ENCODE measurements around the gene DCPS.
"Not testable (repeated sequence)": the region's sequence is repeated elsewhere in the genome, so short reads cannot be mapped to it uniquely, and the experiment has no call there.

The DCPS gene

GRCh38 chr11:126290887-126291286 is 13.0 kb upstream of the DCPS start:
- DNase-seq (ENCODE audit: low spot score): no peak

DNA sequence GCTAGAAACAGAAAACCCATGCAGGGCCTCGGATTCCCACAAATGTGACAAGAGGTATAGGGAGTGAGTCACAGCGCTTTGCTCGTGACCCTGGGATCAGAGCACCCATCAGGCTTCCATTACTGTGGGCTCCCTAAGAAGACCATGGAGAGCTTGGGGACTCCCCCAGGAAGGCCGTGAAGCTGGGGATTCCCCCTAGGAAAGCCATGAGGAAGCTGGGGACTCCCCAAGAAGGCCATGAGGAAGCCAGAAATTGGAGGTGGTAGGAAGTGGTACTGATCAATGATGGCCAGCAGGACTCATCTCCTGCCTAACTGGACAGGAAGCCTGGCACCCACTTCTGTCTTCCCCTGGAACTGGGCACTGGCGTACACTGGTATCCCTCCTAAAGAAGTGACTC is 10.1 kb upstream of the DCPS start:
- no peak for DNase-seq (ENCODE audit: low spot score)

DNA sequence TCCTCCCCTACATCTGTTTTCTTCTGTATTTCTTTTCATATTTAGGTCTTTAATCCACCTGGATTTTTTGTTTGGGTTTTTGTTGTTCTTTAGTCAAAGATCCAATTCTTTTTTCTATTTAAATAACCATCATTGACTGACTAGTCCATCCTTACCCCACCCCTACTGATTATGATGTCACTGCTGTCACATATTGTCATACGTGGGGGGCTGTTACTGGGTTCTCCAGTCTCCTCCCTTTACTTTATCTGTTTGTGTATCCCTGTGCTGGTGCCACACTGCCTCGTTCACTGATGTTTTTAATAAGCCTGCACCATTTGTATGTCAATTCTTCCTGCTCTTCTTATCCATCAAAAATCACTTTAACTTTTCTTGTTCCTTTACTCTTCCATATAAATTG is 6.9 kb upstream of the DCPS start:
- no peak for DNase-seq (ENCODE audit: low spot score)

DNA sequence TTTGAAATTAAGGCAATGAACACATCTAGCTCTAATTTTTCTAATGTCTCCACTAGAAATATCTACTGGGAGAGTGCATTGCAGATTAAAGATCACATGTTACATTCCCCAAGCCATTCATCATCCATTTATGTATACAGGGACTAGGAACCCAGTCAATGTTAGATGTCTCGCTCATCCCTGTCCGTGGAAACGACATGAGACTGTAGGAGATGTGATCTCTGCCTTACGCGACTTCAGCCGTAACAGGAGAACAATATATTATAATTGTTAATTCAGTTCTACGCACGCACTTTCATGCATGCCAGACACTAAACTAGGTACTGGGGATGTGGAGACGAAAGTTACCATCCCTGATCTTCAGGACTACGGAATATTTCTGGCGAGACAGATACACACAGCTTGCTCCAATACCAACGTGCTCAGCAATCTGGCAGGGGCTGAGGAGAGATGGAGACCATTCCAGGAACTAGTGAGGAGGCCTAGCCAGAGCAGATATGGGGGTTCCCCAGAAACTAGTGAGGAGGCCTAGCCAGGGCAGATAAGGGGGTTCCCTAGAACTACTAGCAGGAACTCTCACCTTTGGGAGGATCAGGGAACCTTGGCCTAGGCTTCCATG is 706 bp downstream of the DCPS start:
- no peak for DNase-seq (ENCODE audit: low spot score)

DNA sequence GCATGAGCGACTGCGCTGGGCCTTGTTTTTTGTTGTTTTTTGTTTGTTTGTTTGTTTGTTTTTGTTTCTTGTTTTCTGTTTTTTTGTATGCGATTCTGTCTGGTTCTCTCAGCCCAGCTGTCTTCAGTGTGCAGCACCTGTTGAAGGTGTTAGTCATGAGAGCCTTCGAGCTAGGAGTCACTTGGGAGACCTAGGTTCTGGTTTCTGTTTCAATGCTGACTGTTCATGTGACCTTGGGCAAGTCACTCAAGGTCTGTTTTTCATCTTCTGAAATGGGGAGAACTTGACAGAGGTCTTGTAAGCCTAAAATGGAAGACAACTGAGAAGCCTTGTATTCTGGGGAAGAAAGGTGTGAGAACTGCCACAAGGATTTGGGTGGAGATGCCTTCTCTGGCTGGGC is 1.8 kb downstream of the DCPS start:
- DNase-seq (ENCODE audit: low spot score): peak; percentile 47

GRCh38 chr11:126307706-126308105 is 3.8 kb downstream of the DCPS start:
- peak; percentile 71 for DNase-seq (ENCODE audit: low spot score)

DNA sequence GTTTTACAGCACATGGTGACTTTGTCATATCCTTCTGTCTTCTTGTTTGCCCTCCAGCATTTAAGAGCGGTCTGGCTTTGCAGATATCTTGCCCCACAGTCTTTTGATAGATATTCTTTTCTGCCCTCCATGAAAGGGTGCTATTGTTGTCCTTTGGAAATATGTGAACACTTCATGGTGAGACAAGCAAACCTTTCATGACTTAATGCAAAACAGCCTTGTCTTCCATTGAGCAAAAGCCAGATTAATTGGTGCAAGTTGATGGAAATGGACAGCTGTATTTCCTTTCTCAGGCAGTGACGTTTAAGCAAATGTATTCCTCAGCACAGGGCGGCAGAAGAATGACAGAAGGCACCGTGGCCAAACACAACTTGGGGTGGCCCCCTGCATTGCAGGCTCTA is 4.4 kb downstream of the DCPS start:
- no peak for DNase-seq (ENCODE audit: low spot score)

GRCh38 chr11:126308771-126309170 is 4.9 kb downstream of the DCPS start:
- not testable (repeated sequence) for DNase-seq (ENCODE audit: low spot score)

- DNase-seq (ENCODE audit: low spot score): peak; percentile 76
Measured at GRCh38 chr11:126310200-126310991, 6.5 kb downstream of the DCPS start.

DNA sequence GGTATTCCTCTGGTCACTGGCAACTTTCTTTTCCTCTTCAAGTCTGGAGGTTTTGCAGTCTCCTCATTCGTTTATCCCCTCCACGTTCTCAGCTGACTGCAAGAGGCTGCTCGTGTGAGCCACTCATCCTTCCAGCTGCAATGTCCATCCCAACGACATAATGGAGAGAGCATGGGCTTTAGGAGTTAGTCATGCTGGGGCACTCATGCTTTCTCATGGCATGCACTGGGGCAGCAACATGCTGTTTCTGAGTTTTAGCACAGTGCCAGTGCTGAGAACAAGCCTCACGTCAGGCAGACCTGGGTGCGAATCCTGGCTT is 7.1 kb downstream of the DCPS start:
- DNase-seq (ENCODE audit: low spot score): no peak

- no peak for DNase-seq (ENCODE audit: low spot score)
Measured at GRCh38 chr11:126311401-126312291, 7.8 kb downstream of the DCPS start.

DNA sequence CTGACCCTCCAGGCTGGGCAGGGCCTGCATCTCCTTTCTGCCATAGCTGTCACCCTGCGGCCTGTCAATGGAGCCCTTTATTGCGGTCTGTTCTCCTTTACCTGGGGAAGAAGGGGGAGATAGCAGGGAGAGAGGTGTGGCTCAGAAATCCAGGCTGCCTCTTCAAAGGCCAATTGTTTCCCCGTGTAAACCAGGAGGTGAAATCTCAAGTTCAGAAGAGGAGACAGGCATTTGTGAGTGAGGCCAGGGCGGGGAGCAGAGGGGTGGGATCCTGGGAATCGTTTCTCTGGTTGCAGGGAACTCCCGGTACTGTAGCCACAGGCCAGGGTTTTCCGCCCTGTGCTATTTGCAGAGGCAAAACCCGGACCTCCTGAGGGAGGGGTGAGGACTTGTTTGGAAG is 9.1 kb downstream of the DCPS start:
- no peak for DNase-seq (ENCODE audit: low spot score)

DNA sequence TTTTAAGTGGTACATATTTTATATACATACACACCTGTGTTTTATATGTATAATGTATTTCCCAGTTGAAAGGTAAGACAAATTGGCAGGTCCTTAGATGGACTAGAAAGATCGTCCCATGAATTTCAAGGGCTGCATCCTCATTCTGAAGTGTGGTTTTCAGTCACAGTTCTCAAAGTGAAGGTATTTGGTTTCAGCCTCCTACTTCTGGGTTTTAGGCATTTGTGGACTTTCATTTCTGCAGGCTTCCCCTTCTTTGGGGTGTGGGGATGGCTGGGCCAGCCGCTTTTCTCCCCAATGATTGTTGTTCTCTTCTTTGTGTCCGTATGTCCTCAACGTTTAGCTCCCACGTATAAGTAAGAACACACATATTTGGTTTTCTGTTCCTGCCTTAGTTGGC is 10.0 kb downstream of the DCPS start:
- no peak for DNase-seq (ENCODE audit: low spot score)

- no peak for DNase-seq (ENCODE audit: low spot score)
Measured at GRCh38 chr11:126317432-126317755, 13.5 kb downstream of the DCPS start.

DNA sequence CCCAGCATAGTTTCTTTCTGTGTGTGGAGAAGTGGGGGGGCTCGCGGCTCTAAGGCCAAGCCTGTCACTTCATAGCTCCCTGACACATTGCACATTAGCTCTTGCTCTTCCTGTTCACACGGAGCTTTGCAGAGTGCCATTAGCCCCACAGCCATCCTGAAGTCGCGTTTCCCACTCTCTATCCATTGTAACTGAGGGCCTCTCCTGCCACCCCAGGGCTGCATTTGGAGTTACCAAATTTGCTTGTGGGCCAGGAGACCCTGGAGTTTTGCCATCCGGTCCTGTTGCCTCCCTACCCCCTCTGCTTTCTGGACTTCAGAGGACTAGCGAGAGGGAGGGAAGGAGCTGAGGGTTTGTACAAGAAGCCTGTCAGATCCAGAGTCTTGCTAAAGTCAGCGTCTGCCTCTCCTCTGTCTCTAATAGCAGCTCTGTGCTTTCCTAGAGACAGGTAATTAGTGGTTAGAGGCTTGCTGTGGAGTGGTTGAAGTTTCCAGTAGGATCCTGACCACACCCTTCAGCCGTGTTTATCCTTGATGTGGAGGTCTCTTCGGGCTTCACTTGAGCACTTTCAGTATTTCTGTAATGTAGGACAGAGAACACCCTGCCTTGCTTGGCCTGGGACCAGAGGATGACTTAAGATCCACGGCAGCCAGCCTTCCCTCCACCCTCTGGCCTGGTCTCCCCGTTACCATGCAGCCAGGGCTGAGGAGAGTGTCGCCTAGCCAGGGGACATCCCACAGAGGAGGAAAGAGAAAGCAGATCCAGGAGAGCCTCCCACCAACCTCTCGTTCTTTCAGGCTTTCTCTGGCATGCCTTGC is 14.1 kb downstream of the DCPS start:
- DNase-seq (ENCODE audit: low spot score): no peak

GRCh38 chr11:126318574-126319373 is 14.9 kb downstream of the DCPS start:
- DNase-seq (ENCODE audit: low spot score): peak; percentile 17

- DNase-seq (ENCODE audit: low spot score): no peak
Measured at GRCh38 chr11:126319374-126319740, 15.5 kb downstream of the DCPS start.

GRCh38 chr11:126322996-126323395 is 19.1 kb downstream of the DCPS start:
- no peak for DNase-seq (ENCODE audit: low spot score)

DNA sequence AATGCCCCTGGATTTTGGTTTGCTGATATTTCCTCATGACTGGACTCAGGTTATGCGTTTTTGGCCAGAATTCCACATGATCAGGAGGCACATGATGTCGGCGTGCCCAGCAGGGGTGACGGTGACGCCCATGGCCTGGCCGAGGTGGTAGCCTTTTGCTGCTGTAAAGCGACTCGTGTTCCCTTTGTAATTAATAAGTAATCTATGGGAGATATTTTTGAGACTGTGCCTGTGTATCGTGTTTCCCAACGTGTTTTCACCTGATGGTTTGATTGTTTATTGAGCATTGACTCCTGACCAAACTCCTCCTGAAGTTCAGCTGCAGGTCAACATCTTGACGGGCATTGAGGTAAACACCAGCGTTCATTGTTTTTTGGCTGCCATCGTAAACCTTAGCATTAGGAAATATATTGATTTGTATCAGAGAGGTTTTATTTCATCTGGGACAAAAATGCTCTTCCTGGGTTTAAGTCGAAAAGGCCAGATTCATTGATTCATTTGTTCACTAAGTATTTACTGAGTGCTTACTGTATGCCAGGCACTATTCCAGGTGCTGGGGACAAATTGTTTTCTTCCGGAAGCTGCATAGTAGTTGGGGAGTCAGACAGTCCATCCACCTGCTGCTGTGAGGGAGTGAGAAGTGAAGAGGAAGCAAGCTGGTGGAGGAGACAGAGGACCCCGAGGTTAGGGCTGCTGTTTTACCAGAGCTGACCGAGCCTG is 23.6 kb downstream of the DCPS start:
- DNase-seq (ENCODE audit: low spot score): no peak

DNA sequence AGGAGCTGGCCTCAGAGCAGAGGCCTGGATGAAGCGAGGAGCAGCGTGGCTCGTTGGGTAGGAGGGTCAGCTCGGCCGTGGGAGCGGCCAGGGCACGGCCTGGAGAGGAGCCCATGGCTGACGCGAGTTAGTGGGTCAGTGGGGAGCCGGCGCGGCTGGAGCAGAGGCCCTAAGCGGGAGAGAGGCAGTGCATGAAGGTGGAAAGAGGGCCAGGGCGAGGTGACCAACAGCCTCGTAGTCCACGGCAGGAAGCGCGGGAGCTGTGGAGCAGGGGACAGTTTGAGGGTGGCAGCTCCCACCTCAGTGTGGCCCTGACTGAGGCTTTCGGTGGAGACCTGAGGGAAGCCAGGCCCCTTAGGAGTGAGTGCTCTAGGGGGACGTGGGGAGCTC is 24.1 kb downstream of the DCPS start:
- DNase-seq (ENCODE audit: low spot score): no peak

DNA sequence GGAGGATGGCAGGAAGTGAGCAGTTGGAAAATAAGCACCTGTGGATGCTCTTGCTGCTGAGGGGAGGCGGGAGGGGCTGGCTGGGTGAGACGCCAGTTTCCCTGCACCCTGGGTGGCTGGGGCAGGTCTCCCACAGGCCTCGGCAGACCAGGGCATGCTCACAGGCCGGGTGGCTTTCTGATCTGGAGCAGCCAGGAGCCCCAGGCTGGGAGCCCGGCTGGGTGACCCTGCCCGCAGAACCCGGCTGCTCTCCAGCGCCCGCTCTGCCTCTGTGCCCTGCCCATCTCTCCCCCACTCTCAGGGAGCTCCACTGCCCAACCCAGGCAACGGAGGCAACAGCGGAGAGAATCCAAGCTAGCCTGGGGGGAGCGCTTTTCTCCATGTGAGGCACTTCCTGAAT is 24.6 kb downstream of the DCPS start:
- no peak for DNase-seq (ENCODE audit: low spot score)
